ENCODE measurements around the gene RASD2. TPM values are rescaled to one million over a fixed set of nuclear protein-coding genes. Genes with fewer than 3 reads are reported as not detected.

RASD2 gene
- polyA plus RNA-seq, 4 donors: 1.6 to 2.1 (median 1.9) TPM

- no peak for DNase-seq (ENCODE audit: low read depth in 4 of 4, low spot score in 3 of 4)
Observed at GRCh38 chr22:35556666-35557065, 16.0 kb downstream of the RASD2 start.

- no peak for DNase-seq (ENCODE audit: low read depth in 4 of 4, low spot score in 3 of 4)
Observed at GRCh38 chr22:35558031-35558430, 17.4 kb downstream of the RASD2 start.

GRCh38 chr22:35558719-35559118, 18.1 kb downstream of the RASD2 start:
- DNase-seq (ENCODE audit: low read depth in 4 of 4, low spot score in 3 of 4): no peak

GRCh38 chr22:35559354-35560005, 18.8 kb downstream of the RASD2 start:
- no peak for DNase-seq (ENCODE audit: low read depth in 4 of 4, low spot score in 3 of 4)

GRCh38 chr22:35560366-35560765, 19.7 kb downstream of the RASD2 start:
- no peak for DNase-seq (ENCODE audit: low read depth in 4 of 4, low spot score in 3 of 4)

GRCh38 chr22:35560824-35561223, 20.2 kb downstream of the RASD2 start:
- DNase-seq (ENCODE audit: low read depth in 4 of 4, low spot score in 3 of 4): no peak

- no peak for DNase-seq (ENCODE audit: low read depth in 4 of 4, low spot score in 3 of 4)
Observed at GRCh38 chr22:35561796-35562526, 21.3 kb downstream of the RASD2 start.

- DNase-seq (ENCODE audit: low read depth in 4 of 4, low spot score in 3 of 4): no peak
Observed at GRCh38 chr22:35563211-35563610, 22.6 kb downstream of the RASD2 start.

GRCh38 chr22:35564975-35565867, 24.6 kb downstream of the RASD2 start:
- no peak for DNase-seq (ENCODE audit: low read depth in 4 of 4, low spot score in 3 of 4)

- no peak for DNase-seq (ENCODE audit: low read depth in 4 of 4, low spot score in 3 of 4)
Observed at GRCh38 chr22:35567351-35568141, 26.9 kb downstream of the RASD2 start.

- no peak for DNase-seq (ENCODE audit: low read depth in 4 of 4, low spot score in 3 of 4)
Observed at GRCh38 chr22:35568751-35569739, 28.4 kb downstream of the RASD2 start.

GRCh38 chr22:35569916-35570315, 29.3 kb downstream of the RASD2 start:
- DNase-seq (ENCODE audit: low read depth in 4 of 4, low spot score in 3 of 4): no peak

- DNase-seq (ENCODE audit: low read depth in 4 of 4, low spot score in 3 of 4): no peak
Observed at GRCh38 chr22:35570686-35571194, 30.1 kb downstream of the RASD2 start.

- DNase-seq (ENCODE audit: low read depth in 4 of 4, low spot score in 3 of 4): no peak
Observed at GRCh38 chr22:35572556-35572955, 31.9 kb downstream of the RASD2 start.

GRCh38 chr22:35575116-35575748, 34.6 kb downstream of the RASD2 start:
- no peak for DNase-seq (ENCODE audit: low read depth in 4 of 4, low spot score in 3 of 4)

- DNase-seq (ENCODE audit: low read depth in 4 of 4, low spot score in 3 of 4): no peak
Observed at GRCh38 chr22:35576671-35577070, 36.0 kb downstream of the RASD2 start.

GRCh38 chr22:35577799-35578659, 37.4 kb downstream of the RASD2 start:
- no peak for DNase-seq (ENCODE audit: low read depth in 4 of 4, low spot score in 3 of 4)

Data from right renal pelvis (tissue), 4 donors.